Keratinocyte (primary cell): ENCODE results near the gene TBC1D8.

Experiments
- CTCF ChIP-seq, 3 experiments: IDR thresholded peaks in 1 of 3; conservative IDR thresholded peaks in 1 of 3; optimal IDR thresholded peaks in 1 of 3; 2 replicates in 2 of 3; 3 replicates in 1 of 3; pipeline versions ENCODE3 to v1.5.1; 2011; ENCODE audit warnings: low read length in 3 of 3, mild to moderate bottlenecking in 3 of 3, moderate library complexity in 2 of 3, control low read depth in 1 of 3, inconsistent platforms in 1 of 3; ENCODE audit not compliant: insufficient read depth in 2 of 3; ENCODE audit errors: extremely low read depth in 1 of 3
- EZH2 ChIP-seq: IDR thresholded peaks from one replicate; pipeline ENCODE4 v1.6.1; 2012; ENCODE audit warnings: inconsistent platforms, mild to moderate bottlenecking, low read length, moderate library complexity

DNA sequence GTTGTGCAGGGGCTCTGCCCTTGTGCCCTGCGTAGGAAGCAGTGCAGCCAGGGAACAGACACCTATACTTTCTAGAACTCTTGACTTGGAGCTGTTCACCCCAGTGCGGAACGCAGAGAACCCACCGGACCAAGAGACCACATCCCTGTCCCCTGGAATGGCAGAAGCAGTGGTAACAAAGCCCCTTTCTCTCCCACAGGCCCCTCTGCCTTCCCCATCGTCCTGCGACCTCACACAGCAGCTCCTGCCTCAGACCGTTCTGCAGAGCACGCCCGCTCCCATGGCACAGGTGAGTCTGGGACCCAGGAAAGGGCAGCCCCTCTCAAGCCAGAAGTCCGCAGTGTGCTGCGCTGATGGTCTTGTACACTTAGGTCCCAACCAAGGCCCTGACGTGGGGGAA lies 173.7 kb downstream of the TBC1D8 start:
- TF ChIP-seq CTCF (optimal IDR thresholded peaks at IDR 0.05 in 1 of 3, IDR thresholded peaks at IDR 0.05 in 1 of 3, conservative IDR thresholded peaks at IDR 0.05 in 1 of 3; ENCODE audit: extremely low read depth in 1 of 3, insufficient read depth in 2 of 3, low read length in 3 of 3): no peak
- no peak for TF ChIP-seq EZH2
